Activated CD8-positive, alpha-beta T cell treated with anti-CD3 and anti-CD28 coated beads, Interleukin-2, amount 10 ng/mL, durations not matched to agents 7 days and 5 days (primary cell): ENCODE results near the gene UNC13D. TPM values are rescaled to one million over a fixed set of nuclear protein-coding genes. Genes with fewer than 3 reads are reported as not detected.
A peak's percentile ranks its signal among the peaks of the same experiment; 100 is the strongest.

Source experiments
- ATAC-seq: fragments of 150-1000 bp; cut with Tn5 transposase; one replicate; pipeline ENCODE4 v1.10.0; 2021; ENCODE audit warnings: moderate library complexity
- CTCF ChIA-PET: fragments of 350-600 bp; sonication (Branson Sonifier 250); formaldehyde crosslinking; loops from one replicate; lab custom pipeline; 2021; ENCODE audit warnings: antibody characterized with exemption; lab: Charles Lee
- POLR2A ChIA-PET: fragments of 350-600 bp; sonication (Branson Sonifier 250); formaldehyde crosslinking; loops from one replicate; lab custom pipeline; 2021; ENCODE audit warnings: antibody characterized with exemption; lab: Charles Lee
- DNase-seq: peaks from one replicate; pipeline ENCODE4 v3.0.0-alpha.2; 2020
- H3K27ac Mint-ChIP-seq: one replicate; pipeline ENCODE4 v1.8.0; 2021; ENCODE audit warnings: mild to moderate bottlenecking, mixed read lengths
- H3K27me3 Mint-ChIP-seq: one replicate; pipeline ENCODE4 v1.8.0; 2021; ENCODE audit warnings: low read depth, mixed read lengths
- H3K36me3 Mint-ChIP-seq: one replicate; pipeline ENCODE4 v1.8.0; 2021; ENCODE audit warnings: low read depth, mixed read lengths
- H3K4me1 Mint-ChIP-seq: one replicate; pipeline ENCODE4 v1.8.0; 2021; ENCODE audit warnings: low read depth, mixed read lengths
- H3K4me3 Mint-ChIP-seq: one replicate; pipeline ENCODE4 v1.8.0; 2021; ENCODE audit warnings: mild to moderate bottlenecking, mixed read lengths
- H3K9me3 Mint-ChIP-seq: one replicate; pipeline ENCODE4 v1.8.0; 2022; ENCODE audit warnings: mixed read lengths; ENCODE audit not compliant: insufficient read depth
- total RNA-seq, 2 experiments: library from RNA; stranded (reverse); gene quantifications; one replicate each; pipeline ENCODE4 v1.2.3, GENCODE V29; 2021

UNC13D gene
- total RNA-seq, 2 experiments from 2014 or later, result 234 to 249 TPM

- H3K4me1 Mint-ChIP-seq, result peaks cover 32% of the 10 kb centered on the region
- H3K27me3 Mint-ChIP-seq, result no peaks in the 10 kb centered on the region
- no peak overlapping the region for H3K27ac Mint-ChIP-seq
- peaks cover 43% of the 10 kb centered on the region for H3K36me3 Mint-ChIP-seq
- no peak overlapping the region for H3K4me3 Mint-ChIP-seq
- DNase-seq, result no peak
- CTCF ChIA-PET, result interaction anchor here (0.7 to 3.0 kb wide), 11 partner anchors 9 to 85 kb away, joined by 3 to 20 read pairs (median 7); partner anchors contain the start of genes GALK1 and TRIM65
- POLR2A ChIA-PET, result interaction anchor here (1.2 to 2.6 kb wide), 4 partner anchors 16 to 75 kb away, joined by 3 to 10 read pairs (median 6); no protein-coding TSS in a partner anchor
- no peak for ATAC-seq
- no peaks in the 10 kb centered on the region for H3K9me3 Mint-ChIP-seq
These were observed 5.1 kb upstream of the UNC13D start for GRCh38 chr17:75849279-75849646.

GRCh38 chr17:75848523-75849278, 4.5 kb upstream of the UNC13D start:
- H3K27me3 Mint-ChIP-seq, result no peaks in the 10 kb centered on the region
- peaks cover 31% of the 10 kb centered on the region for H3K4me1 Mint-ChIP-seq
- H3K36me3 Mint-ChIP-seq, result peaks cover 43% of the 10 kb centered on the region
- peak overlapping the region; percentile 51 for H3K27ac Mint-ChIP-seq
- ATAC-seq, result no peak
- ChIA-PET CTCF (interaction anchor here (0.7 to 3.0 kb wide), 28 partner anchors 7 to 182 kb away, joined by 3 to 20 read pairs (median 4); partner anchors contain the start of genes GALK1 and TRIM65), POLR2A (interaction anchor here (1.0 to 2.6 kb wide), 7 partner anchors 14 to 74 kb away, joined by 3 to 10 read pairs (median 4); no protein-coding TSS in a partner anchor)
- peak; percentile 88 for DNase-seq
- no peaks in the 10 kb centered on the region for H3K9me3 Mint-ChIP-seq
- no peak overlapping the region for H3K4me3 Mint-ChIP-seq

GRCh38 chr17:75847614-75848522, 3.7 kb upstream of the UNC13D start:
- ChIA-PET POLR2A (interaction anchor here (1.0 to 5.5 kb wide), 6 partner anchors 6 to 72 kb away, joined by 3 to 66 read pairs (median 6); partner anchors contain the start of gene WBP2), CTCF (interaction anchor here (0.5 to 4.8 kb wide), 32 partner anchors 7 to 183 kb away, joined by 3 to 49 read pairs (median 4); partner anchors contain the start of genes GALK1, TRIM47 and WBP2)
- peak overlapping the region; percentile 51 for H3K27ac Mint-ChIP-seq
- H3K36me3 Mint-ChIP-seq, result peaks cover 46% of the 10 kb centered on the region
- no peaks in the 10 kb centered on the region for H3K9me3 Mint-ChIP-seq
- ATAC-seq (no peak), DNase-seq (no peak)
- no peaks in the 10 kb centered on the region for H3K27me3 Mint-ChIP-seq
- no peak overlapping the region for H3K4me3 Mint-ChIP-seq
- peaks cover 26% of the 10 kb centered on the region for H3K4me1 Mint-ChIP-seq

DNA sequence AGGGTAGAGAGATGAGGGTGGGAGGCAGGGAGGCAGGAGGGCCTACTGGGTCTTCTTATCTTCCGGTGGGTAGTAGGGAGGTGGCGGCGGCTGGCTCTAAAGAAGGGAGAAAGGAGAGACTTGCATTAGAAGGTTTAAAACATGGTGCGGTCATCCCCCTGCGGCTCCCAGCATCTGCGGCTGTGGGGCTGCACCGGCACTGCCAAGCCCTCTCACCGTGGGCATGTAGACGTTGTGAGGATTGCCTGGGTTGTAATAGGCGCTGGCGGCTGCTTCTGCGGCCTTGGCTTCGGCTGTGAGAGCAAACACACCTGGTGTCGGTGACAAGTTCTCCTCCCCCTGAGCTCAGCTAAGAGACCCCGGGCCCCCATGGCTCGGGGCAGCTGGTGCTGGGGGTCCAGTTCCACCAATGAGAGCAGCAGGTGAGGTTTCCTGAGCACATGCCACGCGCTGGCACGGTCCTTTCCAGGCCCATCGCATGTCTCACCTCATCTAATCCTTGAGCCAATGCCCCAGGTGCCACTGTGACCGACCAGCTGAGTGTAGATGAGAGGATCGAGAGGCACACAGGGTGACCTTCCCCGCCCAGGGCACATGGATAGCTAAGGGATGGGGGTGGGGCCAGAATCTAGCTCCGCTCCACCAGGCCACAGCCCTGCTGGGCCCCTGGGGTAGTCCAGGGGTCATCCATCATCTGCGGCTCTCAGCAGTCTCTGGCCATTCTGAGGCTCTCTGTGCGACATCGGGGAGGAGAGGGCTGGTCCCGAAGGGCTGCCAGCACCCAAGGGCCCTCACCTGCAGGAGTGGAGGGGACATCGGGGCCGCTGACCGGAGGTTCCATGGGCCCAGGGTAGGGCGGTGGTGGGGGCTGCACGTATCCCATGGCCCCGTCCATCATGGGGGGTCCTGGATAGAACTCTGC, 2.7 kb upstream of the UNC13D start:
- DNase-seq (no peak), ATAC-seq (no peak)
- Mint-ChIP-seq H3K9me3 (no peaks in the 10 kb centered on the region), H3K27me3 (no peaks in the 10 kb centered on the region), H3K4me3 (no peak overlapping the region), H3K27ac (no peak overlapping the region), H3K4me1 (peaks cover 31% of the 10 kb centered on the region), H3K36me3 (peaks cover 49% of the 10 kb centered on the region)
- POLR2A ChIA-PET, result interaction anchor here (0.8 to 5.5 kb wide), 7 partner anchors 7 to 71 kb away, joined by 3 to 66 read pairs (median 7); partner anchors contain the start of gene WBP2
- CTCF ChIA-PET, result interaction anchor here (0.7 to 4.8 kb wide), 14 partner anchors 8 to 184 kb away, joined by 3 to 49 read pairs (median 4); partner anchors contain the start of genes GALK1, TRIM47 and WBP2

DNA sequence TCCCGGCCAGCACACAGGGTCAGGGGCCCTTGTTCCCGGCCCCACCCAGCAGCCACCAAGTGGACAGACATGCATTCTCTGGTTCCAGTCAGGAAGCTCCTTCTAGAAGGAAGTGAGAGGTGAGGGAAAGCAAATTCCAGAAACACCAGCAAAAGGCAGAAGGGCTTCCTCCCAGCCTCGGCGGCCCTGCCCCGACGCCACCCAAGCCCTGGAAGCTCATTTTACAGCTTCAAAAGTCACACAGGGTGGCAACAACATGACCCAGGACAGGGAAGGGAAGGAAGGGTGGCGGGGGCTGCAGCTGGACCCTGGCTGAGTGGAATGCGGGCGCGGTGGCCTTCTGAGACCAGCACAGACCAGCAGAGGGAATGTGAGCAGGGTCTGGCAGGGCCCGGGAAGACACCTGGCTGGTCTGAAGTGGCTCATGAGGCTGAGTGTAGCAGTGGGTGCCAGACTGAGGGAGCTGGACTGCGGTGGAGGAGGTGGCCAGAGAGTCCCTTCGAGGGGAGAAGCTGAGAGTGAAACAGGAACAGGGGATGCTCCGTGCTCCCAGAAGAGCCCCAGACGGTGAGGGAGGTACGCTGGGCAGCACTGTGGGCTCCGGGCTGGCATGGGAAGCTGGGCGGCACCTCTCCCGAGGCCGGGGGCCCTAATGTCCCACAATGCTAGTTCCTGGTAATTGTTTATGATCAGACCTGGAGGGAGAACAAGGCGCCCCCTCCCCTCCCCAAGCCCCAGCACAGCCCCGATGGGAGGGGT, 1.9 kb upstream of the UNC13D start:
- peaks cover 45% of the 10 kb centered on the region for H3K36me3 Mint-ChIP-seq
- no peaks in the 10 kb centered on the region for H3K27me3 Mint-ChIP-seq
- ATAC-seq, result no peak
- H3K4me1 Mint-ChIP-seq, result peaks cover 32% of the 10 kb centered on the region
- peak overlapping the region; percentile 49 for H3K4me3 Mint-ChIP-seq
- POLR2A ChIA-PET, result interaction anchor here (0.7 to 5.5 kb wide), 7 partner anchors 8 to 256 kb away, joined by 3 to 66 read pairs (median 5); partner anchors contain the start of genes TRIM65 and WBP2
- peak overlapping the region; percentile 69 for H3K27ac Mint-ChIP-seq
- DNase-seq, result no peak
- H3K9me3 Mint-ChIP-seq, result no peaks in the 10 kb centered on the region
- CTCF ChIA-PET, result interaction anchor here (1.0 to 4.8 kb wide), 10 partner anchors 9 to 93 kb away, joined by 3 to 49 read pairs (median 4); partner anchors contain the start of gene WBP2

DNA sequence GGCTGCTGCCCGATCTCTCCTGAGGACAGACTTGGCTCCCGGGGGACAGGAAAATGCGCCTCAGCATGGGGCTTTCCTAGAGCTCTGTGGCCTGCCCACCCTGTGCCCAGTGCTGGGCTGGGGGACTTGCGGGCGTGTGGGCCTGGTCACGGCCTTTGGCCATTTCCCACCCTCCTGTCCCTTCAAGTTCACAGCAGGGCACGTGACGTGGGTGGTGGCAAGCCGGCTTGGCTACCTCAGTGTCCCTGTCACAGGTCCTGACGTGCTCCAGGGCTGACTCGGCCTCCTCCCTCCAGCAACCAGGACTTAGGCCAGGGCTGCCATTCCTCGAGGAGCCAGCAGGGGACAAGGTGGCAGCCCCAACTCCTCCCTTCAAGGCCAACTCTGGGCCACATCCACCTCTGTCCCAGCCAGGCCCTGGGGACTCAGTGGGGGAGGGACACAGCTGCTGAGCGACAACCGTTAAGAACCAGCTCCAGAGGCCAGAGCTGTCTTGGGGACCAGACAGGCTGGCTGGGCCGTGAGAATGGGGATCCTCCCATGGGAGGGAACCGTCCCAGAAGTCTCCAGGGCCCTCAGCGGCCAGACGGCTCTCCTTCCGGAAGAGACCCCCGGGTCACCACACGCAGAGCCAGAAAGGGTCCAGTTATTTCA, 981 bp upstream of the UNC13D start:
- Mint-ChIP-seq H3K36me3 (peaks cover 46% of the 10 kb centered on the region), H3K9me3 (no peaks in the 10 kb centered on the region), H3K4me1 (peaks cover 36% of the 10 kb centered on the region), H3K4me3 (peak overlapping the region; percentile 57), H3K27me3 (no peaks in the 10 kb centered on the region), H3K27ac (peak overlapping the region; percentile 77)
- ChIA-PET CTCF (interaction anchor here (0.7 to 4.8 kb wide), 18 partner anchors 10 to 96 kb away, joined by 3 to 49 read pairs (median 3); partner anchors contain the start of genes GALK1 and WBP2), POLR2A (interaction anchor here (0.7 to 5.5 kb wide), 9 partner anchors 9 to 255 kb away, joined by 3 to 66 read pairs (median 8); partner anchors contain the start of genes TRIM65 and WBP2)
- DNase-seq (peak; percentile 74), ATAC-seq (peak; percentile 49)

DNA sequence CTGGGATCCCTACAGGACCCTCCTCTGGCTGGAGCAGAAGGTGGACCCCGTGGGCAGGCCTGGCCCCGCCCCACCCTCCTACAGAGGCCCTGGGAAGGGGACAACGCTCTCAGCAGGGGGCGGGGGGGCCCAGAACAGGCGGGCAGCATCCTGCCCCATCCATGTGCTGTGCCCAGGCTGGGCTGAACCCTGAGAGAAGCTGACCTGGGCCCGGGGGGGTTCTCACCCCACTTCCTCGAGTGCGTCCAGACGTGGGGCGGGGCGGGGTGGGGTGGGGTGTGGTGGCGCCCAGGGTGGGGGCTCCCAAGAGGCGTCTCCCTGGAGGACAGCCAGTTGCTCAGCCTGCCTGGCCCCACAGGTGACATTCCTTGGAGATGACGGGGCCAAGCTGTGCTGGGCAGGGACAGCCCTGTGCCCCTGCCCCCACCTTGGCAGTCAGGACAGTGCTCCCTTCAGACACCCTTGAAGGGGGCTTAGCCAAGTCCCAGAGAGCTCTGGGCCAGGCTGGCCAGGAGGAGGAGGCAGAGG, 390 bp upstream of the UNC13D start:
- POLR2A ChIA-PET, result interaction anchor here (0.7 to 5.5 kb wide), 9 partner anchors 10 to 68 kb away, joined by 3 to 66 read pairs (median 8); partner anchors contain the start of genes TRIM65, UNK and WBP2
- peak overlapping the region; percentile 97 for H3K27ac Mint-ChIP-seq
- CTCF ChIA-PET, result interaction anchor here (0.7 to 4.8 kb wide), 16 partner anchors 10 to 95 kb away, joined by 3 to 49 read pairs (median 3); partner anchors contain the start of genes GALK1 and WBP2
- peak overlapping the region; percentile 91 for H3K4me3 Mint-ChIP-seq
- peaks cover 47% of the 10 kb centered on the region for H3K36me3 Mint-ChIP-seq
- H3K27me3 Mint-ChIP-seq, result no peaks in the 10 kb centered on the region
- DNase-seq, result no peak
- H3K9me3 Mint-ChIP-seq, result no peaks in the 10 kb centered on the region
- H3K4me1 Mint-ChIP-seq, result peaks cover 37% of the 10 kb centered on the region
- peak; percentile 16 for ATAC-seq

- ATAC-seq (peak; percentile 41), DNase-seq (peak; percentile 55)
- Mint-ChIP-seq H3K9me3 (no peaks in the 10 kb centered on the region), H3K27me3 (no peaks in the 10 kb centered on the region), H3K4me1 (peaks cover 30% of the 10 kb centered on the region), H3K36me3 (peaks cover 51% of the 10 kb centered on the region), H3K4me3 (peak overlapping the region; percentile 91), H3K27ac (peak overlapping the region; percentile 97)
- ChIA-PET CTCF (interaction anchor here (0.6 to 4.8 kb wide), 13 partner anchors 12 to 210 kb away, joined by 3 to 49 read pairs (median 4); partner anchors contain the start of genes SMIM5 and WBP2), POLR2A (interaction anchor here (0.5 to 5.5 kb wide), 14 partner anchors 10 to 1137 kb away, joined by 3 to 66 read pairs (median 4); partner anchors contain the start of genes UNK and WBP2)
These were observed 1.1 kb downstream of the UNC13D start for GRCh38 chr17:75842963-75843576.
